ENCODE results near the gene HNRNPAB.

HNRNPAB gene

DNA sequence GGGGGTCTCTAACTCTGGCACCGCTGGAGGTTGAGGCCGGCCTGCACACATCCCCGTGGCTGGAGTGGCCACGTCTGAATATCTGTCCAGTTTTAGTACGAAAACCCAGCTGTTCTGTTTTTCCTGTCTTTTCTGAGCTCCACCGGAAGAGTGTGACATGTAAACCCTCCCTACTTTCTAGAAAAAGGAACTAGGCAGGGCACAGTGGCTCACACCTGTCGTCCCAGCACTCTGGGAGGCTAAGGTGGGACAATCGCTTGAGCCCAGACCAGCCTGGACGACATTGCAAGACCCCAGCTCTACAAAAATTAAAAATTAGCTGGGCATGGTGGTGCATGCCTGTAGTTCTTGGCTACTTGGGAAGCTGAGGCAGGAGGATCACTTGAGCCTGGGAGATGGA is 36.4 kb downstream of the HNRNPAB start:
- H3K27me3 ChIP-seq (ENCODE audit: insufficient read depth, low read length, poor library complexity, severe bottlenecking), result no peaks in the 10 kb centered on the region
- H3K4me2 ChIP-seq (ENCODE audit: low read depth, low read length, poor library complexity, severe bottlenecking), result no peak overlapping the region
- no peaks in the 10 kb centered on the region for H3K9me2 ChIP-seq (replicated peaks; ENCODE audit: low read depth, low read length)
- H3K9ac ChIP-seq (ENCODE audit: low read depth, low read length, poor library complexity, severe bottlenecking), result no peak overlapping the region
- no peaks in the 10 kb centered on the region for H4K20me1 ChIP-seq (ENCODE audit: insufficient read depth, low read length, poor library complexity, severe bottlenecking)
- no peaks in the 10 kb centered on the region for H3F3A ChIP-seq (ENCODE audit: low read depth)
- no peaks in the 10 kb centered on the region for H3K79me2 ChIP-seq (ENCODE audit: insufficient read depth, low read length)
- no peaks in the 10 kb centered on the region for H3K36me3 ChIP-seq (ENCODE audit: insufficient read depth, low read length)
- peaks cover 13% of the 10 kb centered on the region for H3K4me1 ChIP-seq (ENCODE audit: insufficient read depth, low read length, poor library complexity, severe bottlenecking)
- no peaks in the 10 kb centered on the region for H3K9me3 ChIP-seq (ENCODE audit: insufficient read depth, low read depth, low read length)
- H2AFZ ChIP-seq (ENCODE audit: low read length), result no peak overlapping the region
- TF ChIP-seq, protein P1, sequence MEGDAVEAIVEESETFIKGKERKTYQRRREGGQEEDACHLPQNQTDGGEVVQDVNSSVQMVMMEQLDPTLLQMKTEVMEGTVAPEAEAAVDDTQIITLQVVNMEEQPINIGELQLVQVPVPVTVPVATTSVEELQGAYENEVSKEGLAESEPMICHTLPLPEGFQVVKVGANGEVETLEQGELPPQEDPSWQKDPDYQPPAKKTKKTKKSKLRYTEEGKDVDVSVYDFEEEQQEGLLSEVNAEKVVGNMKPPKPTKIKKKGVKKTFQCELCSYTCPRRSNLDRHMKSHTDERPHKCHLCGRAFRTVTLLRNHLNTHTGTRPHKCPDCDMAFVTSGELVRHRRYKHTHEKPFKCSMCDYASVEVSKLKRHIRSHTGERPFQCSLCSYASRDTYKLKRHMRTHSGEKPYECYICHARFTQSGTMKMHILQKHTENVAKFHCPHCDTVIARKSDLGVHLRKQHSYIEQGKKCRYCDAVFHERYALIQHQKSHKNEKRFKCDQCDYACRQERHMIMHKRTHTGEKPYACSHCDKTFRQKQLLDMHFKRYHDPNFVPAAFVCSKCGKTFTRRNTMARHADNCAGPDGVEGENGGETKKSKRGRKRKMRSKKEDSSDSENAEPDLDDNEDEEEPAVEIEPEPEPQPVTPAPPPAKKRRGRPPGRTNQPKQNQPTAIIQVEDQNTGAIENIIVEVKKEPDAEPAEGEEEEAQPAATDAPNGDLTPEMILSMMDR (conservative IDR thresholded peaks at IDR 0.05; ENCODE audit: low read length), result no peak
- no peak for TF ChIP-seq EZH2phosphoT487 (IDR thresholded peaks at IDR 0.05; ENCODE audit: borderline replicate concordance)
- H3K4me3 ChIP-seq (ENCODE audit: low read length, poor library complexity, severe bottlenecking), result no peak overlapping the region

DNA sequence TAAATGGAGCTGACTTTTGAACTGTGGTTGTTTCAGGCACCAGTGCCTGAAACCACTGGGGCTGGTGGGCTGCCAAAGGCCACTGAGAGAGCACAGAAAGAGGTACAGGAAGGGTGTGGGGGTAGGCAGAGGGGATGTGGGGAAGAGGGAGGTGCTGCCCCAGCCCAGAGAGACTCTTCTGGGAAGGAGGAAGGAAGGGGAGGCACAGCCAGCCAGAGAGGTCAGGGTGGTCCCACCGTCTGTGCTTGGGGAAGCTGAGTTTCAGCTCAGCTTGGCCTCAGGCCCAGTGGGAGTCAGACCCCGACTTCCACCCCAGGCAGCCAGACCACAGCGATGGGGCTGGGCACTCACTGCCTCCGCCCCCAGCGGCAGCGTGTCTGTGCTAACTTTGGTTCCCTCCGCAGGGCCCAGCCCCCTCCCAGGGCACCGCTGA is 36.9 kb downstream of the HNRNPAB start:
- H3K4me2 ChIP-seq (ENCODE audit: low read depth, low read length, poor library complexity, severe bottlenecking), result no peak overlapping the region
- H3K4me1 ChIP-seq (ENCODE audit: insufficient read depth, low read length, poor library complexity, severe bottlenecking), result peaks cover 13% of the 10 kb centered on the region
- no peak overlapping the region for H3K9ac ChIP-seq (ENCODE audit: low read depth, low read length, poor library complexity, severe bottlenecking)
- H3F3A ChIP-seq (ENCODE audit: low read depth), result no peaks in the 10 kb centered on the region
- H4K20me1 ChIP-seq (ENCODE audit: insufficient read depth, low read length, poor library complexity, severe bottlenecking), result no peaks in the 10 kb centered on the region
- no peaks in the 10 kb centered on the region for H3K27me3 ChIP-seq (ENCODE audit: insufficient read depth, low read length, poor library complexity, severe bottlenecking)
- H3K4me3 ChIP-seq (ENCODE audit: low read length, poor library complexity, severe bottlenecking), result no peak overlapping the region
- no peaks in the 10 kb centered on the region for H3K79me2 ChIP-seq (ENCODE audit: insufficient read depth, low read length)
- TF ChIP-seq, protein P1 (conservative IDR thresholded peaks at IDR 0.05; ENCODE audit: low read length), result no peak
- TF ChIP-seq EZH2phosphoT487 (IDR thresholded peaks at IDR 0.05; ENCODE audit: borderline replicate concordance), result no peak
- H3K9me2 ChIP-seq (replicated peaks; ENCODE audit: low read depth, low read length), result no peaks in the 10 kb centered on the region
- H2AFZ ChIP-seq (ENCODE audit: low read length), result no peak overlapping the region
- H3K36me3 ChIP-seq (ENCODE audit: insufficient read depth, low read length), result no peaks in the 10 kb centered on the region
- no peaks in the 10 kb centered on the region for H3K9me3 ChIP-seq (ENCODE audit: insufficient read depth, low read depth, low read length)

DNA sequence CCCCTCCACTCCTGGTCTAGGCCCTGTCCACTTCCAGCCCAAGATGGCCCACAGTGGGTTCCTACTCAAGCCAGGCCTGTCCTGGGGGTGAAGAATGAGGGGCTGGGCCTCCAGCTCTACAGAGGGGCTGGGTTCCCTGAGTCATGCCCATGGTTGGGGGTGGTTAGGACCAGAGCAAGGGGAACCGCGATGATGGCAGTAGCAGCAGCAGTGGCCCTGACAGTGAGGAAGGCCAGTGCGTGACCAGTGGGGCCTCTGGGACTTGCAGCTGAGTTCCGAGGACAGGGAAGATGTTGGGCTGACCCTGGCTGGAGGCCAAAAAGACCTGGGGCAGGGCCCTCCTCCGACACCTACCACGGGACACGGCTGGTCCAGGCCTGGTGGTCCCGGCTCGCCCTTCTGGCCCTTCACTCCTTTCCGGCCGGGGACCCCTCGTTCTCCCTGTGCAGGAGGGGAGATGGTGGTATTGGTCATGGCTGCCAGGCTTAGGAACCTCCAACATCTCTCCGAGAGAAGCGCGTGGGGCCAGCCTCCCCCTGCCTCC is 37.4 kb downstream of the HNRNPAB start:
- Histone ChIP-seq H3K9ac (ENCODE audit: low read depth, low read length, poor library complexity, severe bottlenecking) (no peak overlapping the region), H3K79me2 (ENCODE audit: insufficient read depth, low read length) (no peaks in the 10 kb centered on the region), H3K9me2 (replicated peaks; ENCODE audit: low read depth, low read length) (no peaks in the 10 kb centered on the region), H3K4me2 (ENCODE audit: low read depth, low read length, poor library complexity, severe bottlenecking) (no peak overlapping the region), H3F3A (ENCODE audit: low read depth) (no peaks in the 10 kb centered on the region), H2AFZ (ENCODE audit: low read length) (no peak overlapping the region), H3K4me3 (ENCODE audit: low read length, poor library complexity, severe bottlenecking) (no peak overlapping the region), H3K36me3 (ENCODE audit: insufficient read depth, low read length) (no peaks in the 10 kb centered on the region), H4K20me1 (ENCODE audit: insufficient read depth, low read length, poor library complexity, severe bottlenecking) (no peaks in the 10 kb centered on the region), H3K9me3 (ENCODE audit: insufficient read depth, low read depth, low read length) (no peaks in the 10 kb centered on the region), H3K4me1 (ENCODE audit: insufficient read depth, low read length, poor library complexity, severe bottlenecking) (peaks cover 13% of the 10 kb centered on the region), H3K27me3 (ENCODE audit: insufficient read depth, low read length, poor library complexity, severe bottlenecking) (no peaks in the 10 kb centered on the region)
- TF ChIP-seq EZH2phosphoT487 (IDR thresholded peaks at IDR 0.05; ENCODE audit: borderline replicate concordance), result no peak

DNA sequence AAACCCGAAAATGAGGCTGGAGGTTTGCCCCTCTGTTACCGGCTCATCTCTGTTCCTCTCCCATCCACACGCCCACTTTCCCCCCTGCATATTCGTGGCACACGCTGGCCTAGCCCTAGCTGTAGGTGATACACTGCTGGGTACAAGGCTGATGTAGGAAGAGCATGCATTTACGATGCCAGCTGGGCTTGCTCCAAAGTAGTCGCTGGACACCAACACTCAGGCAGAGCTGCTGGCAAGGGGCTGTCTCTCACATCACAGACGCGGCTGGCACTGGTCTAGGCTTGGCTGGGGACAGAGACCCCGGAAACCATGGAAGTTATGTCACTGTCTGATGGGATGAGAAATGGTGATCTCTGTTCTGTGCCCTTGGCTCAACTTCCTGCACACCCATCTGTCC is 38.1 kb downstream of the HNRNPAB start:
- Histone ChIP-seq H3K9me2 (replicated peaks; ENCODE audit: low read depth, low read length) (no peaks in the 10 kb centered on the region), H2AFZ (ENCODE audit: low read length) (no peak overlapping the region), H3K9ac (ENCODE audit: low read depth, low read length, poor library complexity, severe bottlenecking) (no peak overlapping the region), H3K4me1 (ENCODE audit: insufficient read depth, low read length, poor library complexity, severe bottlenecking) (peaks cover 13% of the 10 kb centered on the region), H3K27me3 (ENCODE audit: insufficient read depth, low read length, poor library complexity, severe bottlenecking) (no peaks in the 10 kb centered on the region), H3K36me3 (ENCODE audit: insufficient read depth, low read length) (no peaks in the 10 kb centered on the region), H3K4me3 (ENCODE audit: low read length, poor library complexity, severe bottlenecking) (no peak overlapping the region), H4K20me1 (ENCODE audit: insufficient read depth, low read length, poor library complexity, severe bottlenecking) (no peaks in the 10 kb centered on the region), H3K4me2 (ENCODE audit: low read depth, low read length, poor library complexity, severe bottlenecking) (no peak overlapping the region), H3F3A (ENCODE audit: low read depth) (no peaks in the 10 kb centered on the region), H3K79me2 (ENCODE audit: insufficient read depth, low read length) (no peaks in the 10 kb centered on the region), H3K9me3 (ENCODE audit: insufficient read depth, low read depth, low read length) (no peaks in the 10 kb centered on the region)
- no peak for TF ChIP-seq EZH2phosphoT487 (IDR thresholded peaks at IDR 0.05; ENCODE audit: borderline replicate concordance)
- TF ChIP-seq, protein P1 (conservative IDR thresholded peaks at IDR 0.05; ENCODE audit: low read length), result no peak
